Adipose tissue (tissue), 3 donors: ENCODE data around the gene CCDC34. TPM values are rescaled to one million over a fixed set of nuclear protein-coding genes. Genes with fewer than 3 reads are reported as not detected.

ENCODE experiments used
- H3K27ac ChIP-seq: one replicate; pipeline ENCODE4 v1.5.1; 2013; ENCODE audit warnings: low read depth, low read length
- WGBS, 3 donors: extraction: QIAGEN DNeasy Blood & Tissue Kit; methylation state at CpG; one replicate each; pipeline ENCODE4 v1.1.7; 2013; 5-methylcytosine and 5-hydroxymethylcytosine counted together
- polyA plus RNA-seq, 3 donors: library from polyadenylated mRNA; stranded (reverse); fragments of 200-250 nt; gene quantifications; one replicate each; pipeline ENCODE4 v1.2.3, GENCODE V29; 2013
- donor health status: healthy with polysubstance abuse.
- donor health status: Bipolar disorder and iron deficiency.
- donor health status: healthy.

The CCDC34 gene
- polyA plus RNA-seq, 3 donors, result 2.8 to 5.8 (median 3.6) TPM

GRCh38 chr11:27395556-27396258 lies 32.7 kb upstream of the CCDC34 start:
- no peak overlapping the region for H3K27ac ChIP-seq
- WGBS, 3 donors, result 26 to 79% (median 75%) methylated on average over 7 of the region's 7 CpGs

- WGBS, 3 donors, result 78 to 87% (median 79%) methylated on average over 4 of the region's 4 CpGs
- no peak overlapping the region for H3K27ac ChIP-seq
Observed at GRCh38 chr11:27394781-27395228, 31.8 kb upstream of the CCDC34 start.

DNA sequence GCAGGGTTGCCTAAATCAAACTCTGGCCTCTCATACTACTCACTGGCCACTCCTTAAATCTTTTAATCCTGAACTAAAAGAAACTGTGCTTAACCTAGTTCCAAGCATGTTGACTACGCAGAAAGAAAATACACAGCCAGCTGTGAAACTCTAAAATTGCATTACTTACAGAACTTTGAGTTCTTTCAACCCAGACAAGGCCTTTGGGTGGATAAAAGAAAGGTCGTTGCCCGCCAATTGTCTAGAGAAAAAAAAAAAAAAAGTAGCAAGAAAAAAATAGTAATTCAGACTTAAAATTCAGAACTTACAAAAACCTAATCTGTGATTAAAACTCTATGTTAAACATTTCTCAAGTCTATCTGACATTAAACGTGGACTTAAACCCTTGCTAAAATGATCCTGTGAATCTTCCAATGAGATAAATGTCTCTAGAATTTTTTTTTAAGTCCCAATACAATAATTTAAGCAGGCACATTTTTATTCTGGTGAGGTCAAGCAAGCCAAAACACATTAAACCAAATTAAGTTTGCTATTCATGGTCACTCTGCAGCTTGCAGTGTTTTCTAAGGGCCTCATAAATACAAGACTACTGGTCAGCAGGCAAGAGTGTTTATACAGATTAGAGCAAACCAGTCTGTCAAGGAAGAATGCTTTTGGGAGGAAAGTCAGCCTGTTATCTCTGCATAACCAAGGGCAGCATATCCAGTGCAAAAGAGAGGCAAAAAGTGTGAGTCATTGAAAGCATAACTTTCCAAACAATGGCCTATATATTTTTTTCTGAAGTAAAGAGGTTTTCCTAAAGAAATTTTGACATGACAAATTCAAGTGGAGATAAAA lies 29.5 kb upstream of the CCDC34 start:
- no peak overlapping the region for H3K27ac ChIP-seq
- WGBS, 3 donors, result 53 to 85% (median 83%) methylated on average over 4 of the region's 4 CpGs

GRCh38 chr11:27391331-27392015 lies 28.5 kb upstream of the CCDC34 start:
- WGBS, 3 donors, result 68 to 86% (median 85%) methylated on average over 5 of the region's 5 CpGs

DNA sequence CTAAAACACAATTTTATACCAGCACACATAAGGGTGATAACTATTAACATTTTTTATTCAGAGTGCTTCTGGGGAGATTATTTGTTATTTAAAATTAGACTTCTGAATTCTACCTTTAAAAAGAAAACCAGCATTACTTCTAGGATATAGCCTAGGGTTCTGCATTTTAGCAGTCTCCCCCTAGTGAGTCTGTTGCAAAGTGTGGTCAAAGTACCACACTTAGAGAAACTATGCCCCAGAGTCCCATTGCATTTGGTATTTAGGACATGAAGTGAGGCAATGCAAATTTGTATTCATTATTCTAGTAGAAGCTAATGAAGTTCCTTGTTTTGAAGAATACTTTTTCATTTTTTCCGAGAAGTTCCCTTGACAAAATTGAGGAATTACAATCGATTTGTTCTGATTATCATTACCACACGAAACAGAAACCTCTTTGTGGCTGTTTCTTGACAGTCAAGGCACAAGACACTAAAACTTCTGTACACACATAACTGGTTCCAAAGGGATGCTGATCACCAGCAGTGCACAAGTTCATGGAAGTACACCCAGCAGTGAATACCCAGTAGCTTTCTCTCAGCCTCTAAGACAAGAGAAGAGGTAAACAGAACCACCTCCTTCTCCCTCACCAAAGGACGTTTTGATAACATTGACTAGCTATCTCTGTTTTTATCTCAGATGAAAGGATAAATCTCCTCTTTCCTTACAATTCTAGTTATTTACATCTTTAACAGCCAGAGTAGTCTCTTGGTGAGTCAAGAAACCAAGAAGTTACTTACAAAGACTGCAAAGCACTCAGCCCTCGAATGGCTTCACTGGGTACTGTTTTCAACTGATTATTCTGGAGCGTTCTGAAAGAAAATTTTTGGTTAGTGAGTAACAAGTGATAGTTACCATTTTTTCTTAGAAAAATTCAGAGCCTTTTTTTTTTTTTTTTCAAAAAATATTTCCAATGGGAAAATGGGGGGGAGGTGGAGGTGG lies 27.6 kb upstream of the CCDC34 start:
- WGBS, 3 donors, result 63 to 88% (median 82%) methylated on average over 6 of the region's 6 CpGs
- H3K27ac ChIP-seq, result no peak overlapping the region

More at GRCh38 chr11:27391331-27392015, 28.5 kb upstream of the CCDC34 start:
- H3K27ac ChIP-seq, result no peak overlapping the region

DNA sequence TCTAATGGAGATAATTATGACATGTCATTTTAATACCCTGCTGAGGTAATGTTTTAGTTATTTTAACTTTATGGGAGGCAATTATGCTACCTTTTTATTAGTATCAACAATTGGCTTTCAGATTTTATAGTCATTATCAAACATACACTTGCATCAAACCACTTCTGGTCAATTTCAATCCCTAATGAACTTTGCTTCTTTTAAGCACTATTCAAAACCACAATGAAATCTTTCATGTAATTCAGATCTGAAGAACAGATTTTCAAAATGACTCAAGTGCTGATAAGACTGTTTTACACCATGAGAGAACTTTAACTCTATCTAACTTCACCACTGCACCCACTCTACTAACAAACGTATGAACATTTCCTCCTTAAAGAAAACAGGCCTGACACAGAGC lies 25.9 kb upstream of the CCDC34 start:
- no peak overlapping the region for H3K27ac ChIP-seq
- 43 to 75% (median 74%) methylated on average over 1 of the region's 1 CpG for WGBS, 3 donors

DNA sequence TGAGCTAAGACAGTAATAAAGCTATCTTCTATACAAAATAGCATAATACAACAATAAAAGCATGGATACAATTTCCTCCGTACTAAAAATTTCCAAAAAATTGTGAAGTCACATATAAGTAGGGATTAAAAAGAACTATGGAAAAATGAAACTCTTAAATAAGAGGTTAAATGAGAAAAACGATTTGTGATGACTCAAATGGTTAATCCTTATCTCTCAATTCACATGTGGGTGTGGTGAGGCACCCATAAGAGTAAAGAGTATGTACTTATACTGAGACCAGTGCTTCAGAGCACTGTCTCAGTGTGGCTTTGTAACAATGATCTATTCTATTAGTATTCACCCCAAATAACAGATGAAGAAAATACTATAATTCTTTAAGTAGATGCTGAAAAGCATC lies 25.0 kb upstream of the CCDC34 start:
- H3K27ac ChIP-seq, result no peak overlapping the region
- WGBS, 3 donors, result 39 to 53% (median 42%) methylated on average over 2 of the region's 2 CpGs

GRCh38 chr11:27387362-27387761 lies 24.3 kb upstream of the CCDC34 start:
- WGBS, 3 donors, result 47 to 59% (median 55%) methylated on average over 2 of the region's 2 CpGs
- no peak overlapping the region for H3K27ac ChIP-seq

GRCh38 chr11:27386181-27386845 lies 23.3 kb upstream of the CCDC34 start:
- 83 to 92% (median 83%) methylated on average over 4 of the region's 4 CpGs for WGBS, 3 donors
- H3K27ac ChIP-seq, result no peak overlapping the region

GRCh38 chr11:27385245-27385644 lies 22.2 kb upstream of the CCDC34 start:
- 79 to 85% (median 81%) methylated on average over 5 of the region's 5 CpGs for WGBS, 3 donors

DNA sequence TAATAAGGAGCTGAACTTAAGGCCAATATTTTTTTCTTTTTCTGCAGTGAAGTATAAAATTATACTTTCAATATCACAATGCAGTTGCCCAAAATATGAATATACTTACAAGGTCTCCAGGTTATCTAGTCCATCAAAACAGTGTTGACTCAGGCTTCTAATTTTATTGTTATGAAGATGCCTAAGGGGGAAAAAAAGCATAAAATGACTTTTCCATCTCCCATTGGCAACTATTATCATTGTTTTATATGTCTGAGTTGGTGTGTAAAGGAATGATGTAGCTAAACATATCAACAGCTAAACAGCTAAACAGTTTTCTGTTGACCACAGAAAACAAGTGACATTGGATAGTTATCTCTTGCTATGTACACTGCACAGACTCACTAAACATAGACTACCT lies 21.2 kb upstream of the CCDC34 start:
- no peak overlapping the region for H3K27ac ChIP-seq

More at GRCh38 chr11:27385245-27385644, 22.2 kb upstream of the CCDC34 start:
- no peak overlapping the region for H3K27ac ChIP-seq

DNA sequence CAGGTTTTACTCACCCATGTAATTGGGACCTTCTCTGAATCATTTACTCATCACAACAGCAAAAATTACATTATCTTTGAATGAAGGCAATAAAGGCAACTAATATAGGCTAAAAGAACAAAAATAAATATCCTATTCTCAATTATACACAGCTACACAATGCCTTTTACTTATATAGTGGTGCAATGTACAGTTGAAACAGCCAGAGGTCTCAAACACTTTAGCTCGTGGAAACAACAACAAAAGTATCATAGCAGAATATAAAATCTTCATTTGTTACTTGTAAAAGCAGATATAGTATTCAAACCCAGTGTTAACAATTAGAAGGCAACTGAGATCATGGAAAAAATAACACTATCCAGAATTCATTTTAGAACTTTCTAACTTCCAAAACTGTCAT lies 20.6 kb upstream of the CCDC34 start:
- WGBS, 3 donors, result 73 to 85% (median 81%) methylated on average over 1 of the region's 1 CpG
- H3K27ac ChIP-seq, result no peak overlapping the region

DNA sequence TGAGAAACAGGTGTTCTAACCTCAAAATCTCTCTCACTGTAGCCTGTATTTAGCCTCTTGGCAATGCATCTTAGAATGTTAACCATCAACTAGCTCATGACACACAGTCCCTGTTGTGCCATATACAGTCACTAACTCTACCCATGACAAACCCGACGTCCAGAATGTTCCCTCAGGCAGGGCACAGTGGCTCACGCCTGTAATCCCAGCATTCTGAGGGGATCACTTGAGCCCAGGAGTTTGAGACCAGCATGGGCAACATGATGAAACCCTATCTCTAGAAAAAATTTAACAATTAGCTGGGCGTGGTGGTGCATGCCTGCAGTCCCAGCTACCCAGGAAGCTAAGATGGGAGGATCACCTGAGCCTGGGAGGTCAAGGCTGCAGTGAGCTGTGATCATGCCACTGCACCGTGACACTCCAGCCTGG lies 18.2 kb upstream of the CCDC34 start:
- no peak overlapping the region for H3K27ac ChIP-seq
- 35 to 94% (median 91%) methylated on average over 5 of the region's 5 CpGs for WGBS, 3 donors

DNA sequence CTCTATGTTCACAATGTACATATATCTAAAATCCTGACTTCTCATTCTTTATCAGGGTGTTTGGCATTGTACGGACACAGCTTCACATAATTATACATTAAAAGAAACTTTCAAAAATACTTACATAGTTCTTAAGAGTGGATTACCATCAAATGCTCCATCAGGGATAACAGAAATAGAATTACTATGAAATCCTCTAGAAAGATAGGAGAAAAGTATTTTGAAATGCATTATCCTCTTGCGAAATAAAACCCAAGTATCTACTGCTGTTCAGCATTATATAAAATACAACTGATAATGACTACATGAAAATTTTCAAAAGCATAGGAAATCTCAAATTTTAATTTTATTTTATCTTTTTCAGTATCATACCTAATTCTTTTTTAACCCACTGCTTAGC lies 17.8 kb upstream of the CCDC34 start:
- no peak overlapping the region for H3K27ac ChIP-seq
- 60 to 97% (median 95%) methylated on average over 2 of the region's 2 CpGs for WGBS, 3 donors

DNA sequence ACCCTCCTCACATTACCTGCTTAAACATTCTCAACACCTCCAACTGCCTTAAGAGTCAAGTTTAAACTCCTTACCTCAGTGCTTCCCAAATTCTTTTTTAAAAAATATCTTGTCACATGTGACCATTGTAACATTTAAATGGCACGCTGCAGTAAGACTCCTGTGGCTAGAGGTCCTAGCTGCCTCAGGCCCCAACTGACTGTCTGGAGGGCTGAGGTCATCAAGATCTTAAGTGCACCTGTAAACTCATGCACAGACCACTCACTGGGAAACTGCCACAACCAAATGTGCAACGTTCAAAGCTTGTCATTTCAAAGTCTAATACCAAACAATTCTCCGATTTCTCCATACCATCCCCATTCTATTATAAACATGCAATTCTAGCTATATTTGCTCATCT lies 16.4 kb upstream of the CCDC34 start:
- 60 to 87% (median 87%) methylated on average over 3 of the region's 3 CpGs for WGBS, 3 donors
- no peak overlapping the region for H3K27ac ChIP-seq

DNA sequence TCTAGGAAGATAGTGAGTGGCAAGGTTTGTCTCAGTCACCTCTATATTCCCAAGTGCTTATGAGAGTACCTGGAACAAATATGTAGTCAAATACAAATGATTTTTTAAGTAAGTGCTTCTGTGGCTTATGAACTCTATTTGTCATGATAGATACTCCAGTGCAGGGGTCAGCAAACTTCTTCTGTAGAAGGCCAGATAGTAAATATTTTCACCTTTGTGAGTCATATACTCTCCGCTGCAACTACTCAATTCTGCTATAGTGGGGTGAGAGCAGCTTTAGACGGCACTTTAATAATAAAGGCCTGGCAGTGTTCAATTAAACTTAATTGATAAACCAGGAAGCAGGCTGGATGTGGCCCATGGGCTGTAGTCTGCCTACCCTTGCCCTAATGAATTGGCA lies 12.4 kb upstream of the CCDC34 start:
- 55 to 97% (median 96%) methylated on average over 2 of the region's 2 CpGs for WGBS, 3 donors
- no peak overlapping the region for H3K27ac ChIP-seq

DNA sequence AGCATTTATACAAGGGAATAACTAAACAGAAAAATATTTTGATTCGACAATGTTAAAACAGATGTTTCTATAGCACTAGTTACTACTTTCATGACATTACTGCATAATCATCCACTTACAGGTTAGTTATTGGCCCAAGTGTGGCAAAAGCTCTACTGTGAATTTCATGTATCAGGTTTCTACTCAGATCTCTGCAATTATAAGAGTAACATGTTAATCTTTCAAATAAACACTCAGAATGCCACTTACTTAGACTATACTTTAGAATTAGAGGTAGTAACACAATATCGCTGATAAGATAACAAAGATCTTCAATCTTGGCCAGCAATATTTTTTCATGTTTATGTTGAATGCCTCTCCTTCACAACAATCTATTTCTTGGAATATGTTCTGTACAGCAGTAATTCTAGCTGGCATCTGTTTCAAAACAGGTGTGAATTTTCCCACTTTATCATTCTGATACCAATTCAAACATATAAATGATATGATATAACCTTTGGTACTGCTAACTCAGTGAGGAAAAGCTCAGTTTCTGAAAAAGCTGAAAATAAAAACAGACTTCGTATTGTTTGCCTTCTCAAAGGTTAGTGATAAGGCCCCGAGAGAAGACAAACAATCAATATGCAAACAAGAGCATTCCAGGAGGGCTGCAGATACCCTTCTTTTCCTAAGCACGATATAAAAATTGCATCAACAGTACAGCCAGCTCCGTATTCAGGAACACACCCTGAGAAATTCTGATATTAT lies 11.0 kb upstream of the CCDC34 start:
- 28 to 92% (median 81%) methylated on average over 6 of the region's 6 CpGs for WGBS, 3 donors
- no peak overlapping the region for H3K27ac ChIP-seq
